Endothelial cell of umbilical vein (primary cell): ENCODE measurements around the gene RPS2. TPM values are rescaled to one million over a fixed set of nuclear protein-coding genes. Genes with fewer than 3 reads are reported as not detected.

ENCODE experiments used
- BruUV-seq: library from RNA; stranded (reverse); fragments of 400-500 nt; replicated peaks from 2 replicates; lab custom pipeline; 2021; lab: Mats Ljungman, UMichigan
- CTCF ChIA-PET: fragments of 300-600, 350-600 bp; sonication (Branson Sonifier 250); formaldehyde crosslinking; loops from one replicate; lab custom pipeline; 2021; ENCODE audit warnings: antibody characterized with exemption, inconsistent platforms; lab: Charles Lee
- POLR2A ChIA-PET: fragments of 300-600, 350-600 bp; sonication (Branson Sonifier 250); formaldehyde crosslinking; loops from one replicate; lab custom pipeline; 2021; ENCODE audit warnings: antibody characterized with exemption, inconsistent platforms; lab: Charles Lee
- DNase-seq: peaks from one replicate; pipeline ENCODE4 v3.0.0-alpha.2; 2011; ENCODE audit warnings: low read depth, low spot score
- FAIRE-seq: peaks from 2 replicates; lab custom pipeline; 2011; peaks lifted over from hg19 to GRCh38; lab: Jason Lieb, UNC
- H2AFZ ChIP-seq: 2 replicates; pipeline ENCODE4 v1.6.0; 2012; ENCODE audit warnings: low read depth, low read length, control low read depth, inconsistent platforms
- H3K27ac ChIP-seq: 2 replicates; pipeline ENCODE4 v1.5.1; 2011; ENCODE audit warnings: low read depth, mild to moderate bottlenecking, control low read depth, low read length, moderate library complexity; ENCODE audit not compliant: insufficient read depth
- H3K27me3 ChIP-seq, 2 experiments: 2 replicates each; pipeline versions ENCODE4 v1.6.0 to v1.6.1; 2011; ENCODE audit warnings: low read length in 2 of 2, mixed read lengths in 1 of 2; ENCODE audit not compliant: control insufficient read depth in 2 of 2, insufficient read depth in 2 of 2
- H3K36me3 ChIP-seq, 2 experiments: 2 replicates in 1 of 2; 3 replicates in 1 of 2; pipeline ENCODE4 v1.5.1; 2011; ENCODE audit warnings: low read length in 2 of 2, mild to moderate bottlenecking in 1 of 2, moderate library complexity in 1 of 2; ENCODE audit not compliant: control insufficient read depth in 2 of 2, insufficient read depth in 2 of 2; ENCODE audit errors: extremely low read depth in 1 of 2
- H3K4me1 ChIP-seq: 3 replicates; pipeline ENCODE4 v1.5.1; 2011; ENCODE audit warnings: mild to moderate bottlenecking, low read length; ENCODE audit not compliant: control insufficient read depth, insufficient read depth; ENCODE audit errors: extremely low read depth
- H3K4me2 ChIP-seq: 2 replicates; pipeline ENCODE4 v1.6.1; 2011; ENCODE audit warnings: low read length, control low read depth, mixed read lengths; ENCODE audit not compliant: insufficient read depth
- H3K4me3 ChIP-seq, 3 experiments: fragments of 200-600 bp in 1 of 3; sonication (generic), shearing (Covaris generic) in 1 of 3; replicated peaks in 1 of 3; 2 replicates each; pipeline ENCODE4 v1.5.1; 2011 to 2016; ENCODE audit warnings: control low read depth in 3 of 3, low read length in 3 of 3, mild to moderate bottlenecking in 2 of 3, inconsistent platforms in 1 of 3, low read depth in 1 of 3, moderate library complexity in 1 of 3; ENCODE audit not compliant: insufficient read depth in 1 of 3
- H3K79me2 ChIP-seq: 2 replicates; pipeline ENCODE4 v1.6.0; 2012; ENCODE audit warnings: low read length, inconsistent platforms; ENCODE audit not compliant: control insufficient read depth, insufficient read depth
- H3K9ac ChIP-seq: replicated peaks from 2 replicates; pipeline ENCODE3; 2011; ENCODE audit warnings: low read length, control low read depth; ENCODE audit not compliant: insufficient read depth; ENCODE audit errors: extremely low read depth
- H3K9me1 ChIP-seq: replicated peaks from 3 replicates; pipeline ENCODE4 v1.6.0; 2011; ENCODE audit warnings: mild to moderate bottlenecking, low read length; ENCODE audit not compliant: control insufficient read depth, insufficient read depth; ENCODE audit errors: extremely low read depth
- H3K9me3 ChIP-seq: replicated peaks from 2 replicates; pipeline ENCODE4 v1.5.1; 2012; ENCODE audit warnings: low read length, inconsistent platforms; ENCODE audit not compliant: control insufficient read depth, insufficient read depth
- H4K20me1 ChIP-seq: replicated peaks from 2 replicates; pipeline ENCODE3; 2011; ENCODE audit warnings: mild to moderate bottlenecking, low read length; ENCODE audit not compliant: control insufficient read depth, insufficient read depth; ENCODE audit errors: extremely low read depth
- EZH2 ChIP-seq: IDR thresholded peaks from 2 replicates; pipeline ENCODE4 v1.6.1; 2012; ENCODE audit warnings: borderline replicate concordance, low read depth, mild to moderate bottlenecking, moderate library complexity, low read length, inconsistent platforms; ENCODE audit not compliant: severe bottlenecking
- FOS ChIP-seq: IDR thresholded peaks from 2 replicates; pipeline ENCODE4 v1.6.1; 2011; ENCODE audit warnings: mild to moderate bottlenecking, low read length, moderate library complexity, borderline replicate concordance; ENCODE audit not compliant: insufficient read depth
- GATA2 ChIP-seq: IDR thresholded peaks from 2 replicates; pipeline ENCODE4 v1.7.0; 2011; ENCODE audit warnings: low read depth, mild to moderate bottlenecking, moderate library complexity, mixed read lengths, low read length; ENCODE audit not compliant: insufficient read length, insufficient read depth
- JUN ChIP-seq: IDR thresholded peaks from 2 replicates; pipeline ENCODE4 v1.6.1; 2011; ENCODE audit warnings: borderline replicate concordance, low read depth; ENCODE audit not compliant: insufficient read length, insufficient read depth
- MYC ChIP-seq: IDR thresholded peaks from one replicate; pipeline ENCODE4 v1.6.1; 2011; ENCODE audit warnings: mild to moderate bottlenecking, low read depth, low read length
- POLR2A ChIP-seq: IDR thresholded peaks from 2 replicates; pipeline ENCODE4 v1.6.1; 2012; ENCODE audit warnings: low read depth, mild to moderate bottlenecking, control low read depth, low read length
- POLR2AphosphoS5 ChIP-seq: IDR thresholded peaks from 2 replicates; pipeline ENCODE4 v1.6.1; 2012; ENCODE audit warnings: low read depth, mild to moderate bottlenecking, control low read depth, low read length, moderate library complexity; ENCODE audit not compliant: insufficient read depth
- dilution Hi-C: fragments of 300-500 bp; cut with MboI; formaldehyde crosslinking; loops from one replicate; pipeline ENCODE4 v1.15.0; 2019; ENCODE audit warnings: low sequenced_read_pairs; ENCODE audit not compliant: extremely low pct_ligation_motif_present
- intact Hi-C: fragments of 100-400 bp; cut with micrococcal nuclease; formaldehyde crosslinking; loops from one replicate; pipeline ENCODE4 v1.10.0; 2022
- polyA plus RNA-seq, 4 experiments: library from polyadenylated mRNA; depleted of rRNA in 3 of 4; stranded (reverse) in 3 of 4; unstranded in 1 of 4; fragments of >200 nt; gene quantifications; 2 replicates each; pipeline versions ENCODE4 v1.2.1 to v1.2.3, GENCODE V29; 2011 to 2012; ENCODE audit warnings: missing spikeins in 1 of 4
- total RNA-seq: library from RNA; stranded (reverse); gene quantifications from 2 replicates; pipeline ENCODE4 v1.2.3, GENCODE V29; 2021
- TF ChIP-seq, protein P1 (sequence below), 2 donors: IDR thresholded peaks; 1 replicate in 1 of 2; 2 replicates in 1 of 2; pipeline ENCODE4 v1.5.1; 2011; ENCODE audit warnings: low read length in 2 of 2, mild to moderate bottlenecking in 2 of 2, moderate library complexity in 2 of 2, control low read depth in 1 of 2, inconsistent platforms in 1 of 2, low read depth in 1 of 2; ENCODE audit not compliant: insufficient read depth in 1 of 2; ENCODE audit errors: extremely low read depth in 1 of 2
- TF ChIP-seq, protein P2 (sequence below): IDR thresholded peaks from 2 replicates; pipeline ENCODE4 v1.6.1; 2011; ENCODE audit not compliant: insufficient read depth, insufficient read length

Gene RPS2
- total and polyA plus RNA-seq, 2 donors (not counting 3 experiments of a cell fraction or from before 2014, with no cell fraction given), result 2,793 to 9,021 TPM

DNA sequence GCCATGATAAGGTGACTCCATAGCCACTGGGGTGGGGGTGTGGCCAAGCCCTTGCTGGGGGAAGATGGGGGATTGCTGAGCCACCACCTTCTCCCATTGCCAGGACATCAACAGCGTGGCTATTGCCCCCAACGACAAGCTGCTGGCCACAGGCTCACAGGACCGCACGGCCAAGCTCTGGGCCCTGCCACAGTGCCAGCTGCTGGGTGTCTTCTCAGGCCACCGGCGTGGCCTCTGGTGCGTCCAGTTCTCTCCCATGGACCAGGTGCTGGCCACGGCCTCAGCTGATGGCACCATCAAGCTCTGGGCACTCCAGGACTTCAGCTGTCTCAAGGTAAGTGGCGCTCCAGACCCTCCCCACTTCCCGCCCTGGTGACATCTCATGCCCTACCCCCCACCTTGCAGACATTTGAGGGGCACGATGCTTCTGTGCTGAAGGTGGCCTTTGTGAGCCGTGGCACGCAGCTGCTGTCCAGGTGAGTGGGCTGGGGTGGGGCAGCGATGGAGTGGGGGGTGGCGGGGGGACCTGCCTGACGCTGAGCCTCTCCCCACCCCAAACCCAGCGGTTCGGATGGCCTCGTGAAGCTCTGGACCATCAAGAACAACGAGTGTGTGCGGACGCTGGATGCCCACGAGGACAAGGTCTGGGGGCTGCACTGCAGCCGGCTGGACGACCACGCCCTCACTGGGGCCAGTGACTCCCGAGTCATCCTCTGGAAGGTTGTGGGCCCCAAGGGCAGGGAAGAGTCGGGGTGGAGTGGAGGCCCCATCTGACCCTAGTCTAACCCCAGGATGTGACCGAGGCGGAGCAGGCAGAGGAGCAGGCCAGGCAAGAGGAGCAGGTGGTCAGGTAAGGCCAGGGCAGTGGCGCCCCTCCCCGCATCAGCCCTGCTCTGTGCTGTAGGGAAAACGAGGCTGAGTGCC, 12.6 kb upstream of the RPS2 start:
- no TSS peak for BruUV-seq

More for the DNA sequence above, 12.6 kb upstream of the RPS2 start:
- POLR2A ChIA-PET, result no interaction called here
- dilution Hi-C loops (no loop called here), intact Hi-C loops (no loop called here)
- FAIRE-seq (no peak), DNase-seq (no peak)
- Histone ChIP-seq H3K9me1 (no peaks in the 10 kb centered on the region), H4K20me1 (no peaks in the 10 kb centered on the region), H3K27me3 (peaks cover 29 to 31% of the 10 kb centered on the region in 2 experiments), H3K36me3 (peaks cover 9 to 37% of the 10 kb centered on the region in 2 experiments), H3K9me3 (no peaks in the 10 kb centered on the region), H3K4me3 (no peak overlapping the region), H3K4me2 (no peak overlapping the region), H2AFZ (no peak overlapping the region), H3K79me2 (peaks cover 13% of the 10 kb centered on the region), H3K27ac (no peak overlapping the region), H3K4me1 (peaks cover 4% of the 10 kb centered on the region), H3K9ac (no peak overlapping the region)
- TF ChIP-seq POLR2AphosphoS5 (no peak), JUN (no peak), POLR2A (no peak), EZH2 (no peak), FOS (no peak), MYC (no peak), GATA2 (no peak)
- TF ChIP-seq, protein P1, sequence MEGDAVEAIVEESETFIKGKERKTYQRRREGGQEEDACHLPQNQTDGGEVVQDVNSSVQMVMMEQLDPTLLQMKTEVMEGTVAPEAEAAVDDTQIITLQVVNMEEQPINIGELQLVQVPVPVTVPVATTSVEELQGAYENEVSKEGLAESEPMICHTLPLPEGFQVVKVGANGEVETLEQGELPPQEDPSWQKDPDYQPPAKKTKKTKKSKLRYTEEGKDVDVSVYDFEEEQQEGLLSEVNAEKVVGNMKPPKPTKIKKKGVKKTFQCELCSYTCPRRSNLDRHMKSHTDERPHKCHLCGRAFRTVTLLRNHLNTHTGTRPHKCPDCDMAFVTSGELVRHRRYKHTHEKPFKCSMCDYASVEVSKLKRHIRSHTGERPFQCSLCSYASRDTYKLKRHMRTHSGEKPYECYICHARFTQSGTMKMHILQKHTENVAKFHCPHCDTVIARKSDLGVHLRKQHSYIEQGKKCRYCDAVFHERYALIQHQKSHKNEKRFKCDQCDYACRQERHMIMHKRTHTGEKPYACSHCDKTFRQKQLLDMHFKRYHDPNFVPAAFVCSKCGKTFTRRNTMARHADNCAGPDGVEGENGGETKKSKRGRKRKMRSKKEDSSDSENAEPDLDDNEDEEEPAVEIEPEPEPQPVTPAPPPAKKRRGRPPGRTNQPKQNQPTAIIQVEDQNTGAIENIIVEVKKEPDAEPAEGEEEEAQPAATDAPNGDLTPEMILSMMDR (IDR thresholded peaks at IDR 0.05; ENCODE audit: extremely low read depth in 1 of 2, insufficient read depth in 1 of 2, low read depth in 1 of 2, low read length in 2 of 2), result no peak
- TF ChIP-seq, protein P2, sequence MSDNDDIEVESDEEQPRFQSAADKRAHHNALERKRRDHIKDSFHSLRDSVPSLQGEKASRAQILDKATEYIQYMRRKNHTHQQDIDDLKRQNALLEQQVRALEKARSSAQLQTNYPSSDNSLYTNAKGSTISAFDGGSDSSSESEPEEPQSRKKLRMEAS, result no peak
- CTCF ChIA-PET, result no interaction called here
